Measurements from ENCODE around the gene EPHA2.
"Not testable (repeated sequence)": the region's sequence is repeated elsewhere in the genome, so short reads cannot be mapped to it uniquely, and the experiment has no call there.

The EPHA2 gene

DNA sequence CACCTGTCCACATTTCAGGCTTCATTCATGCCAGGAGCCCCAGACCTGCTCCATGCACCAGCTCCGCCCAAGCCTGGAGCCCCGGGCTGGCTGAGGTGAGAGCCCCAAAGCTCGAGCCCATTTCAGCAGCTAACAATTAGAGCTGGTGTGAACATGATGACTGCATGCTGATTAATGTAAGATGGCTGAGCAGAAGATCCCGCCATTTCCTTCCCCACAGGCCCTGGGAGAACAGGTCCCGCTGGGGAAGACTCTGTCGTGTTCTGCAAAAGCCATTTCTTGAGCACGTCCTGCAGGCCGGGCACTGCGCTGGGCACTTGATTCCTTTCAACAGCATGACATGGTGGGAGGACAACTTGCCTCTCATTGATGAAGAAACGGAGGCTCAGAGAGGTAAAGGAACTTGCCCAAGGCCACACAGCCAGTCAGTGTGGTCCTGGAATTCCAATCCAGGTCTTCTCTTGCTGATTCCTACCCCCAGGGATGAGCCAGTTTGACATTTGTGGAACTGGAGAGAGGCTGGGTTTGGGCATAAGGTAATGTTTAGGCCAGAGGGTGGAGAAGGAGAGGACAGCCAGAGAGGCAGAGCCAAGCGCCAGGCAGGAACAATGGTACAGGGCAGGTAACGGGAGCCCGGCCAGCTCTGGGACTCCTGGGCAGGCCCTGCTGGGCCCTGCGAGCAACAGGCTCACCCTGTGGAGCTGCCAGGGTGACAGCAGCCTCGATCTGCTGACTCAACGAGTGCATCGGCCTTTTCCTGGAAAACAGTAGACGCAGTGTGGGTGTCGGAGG is 28.1 kb upstream of the EPHA2 start:
- DNase-seq, result no peak

DNA sequence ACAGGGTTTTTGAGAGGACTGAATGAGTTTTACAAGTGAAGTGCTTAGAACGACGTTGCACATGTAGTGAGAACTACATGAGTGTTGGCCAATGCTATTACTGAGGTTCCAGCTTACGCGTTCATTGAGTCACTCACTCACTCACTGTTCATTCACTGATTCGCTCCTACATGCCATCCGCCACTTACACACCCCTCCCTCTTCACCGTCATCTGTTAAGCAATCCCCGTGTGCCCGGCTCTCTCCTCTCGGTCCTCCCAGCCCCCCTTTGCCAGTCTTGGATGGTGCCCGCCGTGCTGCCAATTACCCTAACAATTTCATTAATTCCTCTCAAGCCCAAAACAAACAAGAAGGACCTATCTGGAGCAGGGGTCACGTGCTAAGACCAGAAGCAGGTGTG is 27.3 kb upstream of the EPHA2 start:
- no peak for DNase-seq

DNA sequence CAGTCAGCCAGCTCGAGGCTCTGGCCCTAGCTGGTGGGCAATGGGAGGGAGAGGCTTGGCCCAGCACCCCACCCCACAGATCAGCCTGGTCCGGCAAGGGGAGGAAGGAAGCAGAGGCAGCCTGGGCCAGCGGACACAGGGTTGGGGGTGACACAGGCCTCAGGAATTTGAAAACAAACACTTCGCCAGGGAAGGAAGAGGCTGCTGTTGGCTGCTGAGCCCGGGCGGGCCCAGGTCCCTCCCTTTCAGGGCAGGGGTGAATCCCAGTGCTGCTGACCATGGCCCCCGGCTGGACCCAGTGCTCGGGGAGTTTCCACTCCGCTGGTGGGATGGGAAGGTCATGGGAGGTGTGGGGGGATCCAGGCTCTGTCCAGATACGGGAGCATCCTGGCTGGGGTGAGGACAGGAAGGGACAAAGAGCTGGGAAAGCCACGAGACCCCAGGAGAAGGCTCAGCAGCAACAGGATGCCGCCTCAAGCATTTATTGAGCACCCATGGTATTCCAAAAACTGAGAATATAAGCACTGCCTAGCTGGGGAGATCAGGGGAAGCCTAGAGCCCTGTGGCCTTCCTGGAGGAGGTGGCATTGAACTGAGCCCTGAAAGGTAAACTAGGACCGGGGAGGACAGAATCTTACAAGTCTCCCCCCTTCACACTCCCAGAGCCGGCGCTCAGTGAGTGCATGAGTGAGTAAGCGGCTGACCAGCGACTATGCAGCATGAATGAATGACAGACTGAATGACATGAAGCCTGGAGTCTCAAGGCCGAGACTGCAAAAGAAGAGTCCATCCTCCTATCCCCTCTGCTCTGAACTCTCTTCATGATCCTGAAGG is 26.2 kb upstream of the EPHA2 start:
- DNase-seq, result no peak

DNA sequence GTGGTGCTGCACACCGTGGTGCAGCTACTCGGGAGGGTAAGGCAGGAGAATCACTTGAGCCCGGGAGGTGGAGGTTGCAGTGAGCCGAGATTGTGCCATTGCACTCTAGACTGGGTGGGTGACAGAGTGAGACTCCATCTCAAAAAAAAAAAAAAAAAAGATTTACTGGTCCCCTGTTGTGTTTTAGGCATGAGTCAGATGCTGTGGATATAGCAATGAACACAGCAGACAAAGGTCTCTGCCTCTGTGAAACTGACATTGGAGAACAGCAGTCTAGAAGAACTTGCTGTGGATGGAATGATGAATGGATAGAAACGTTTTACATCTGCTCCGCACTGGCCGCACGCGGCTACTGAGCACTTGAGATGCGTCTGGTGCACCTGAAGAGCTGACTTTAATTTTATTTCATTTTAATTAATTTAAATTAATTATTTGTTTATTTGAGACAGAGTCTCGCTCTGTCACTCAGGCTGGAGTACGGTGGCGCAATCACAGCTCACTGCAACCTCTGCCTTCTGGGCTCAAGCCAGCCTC is 24.5 kb upstream of the EPHA2 start:
- DNase-seq, result no peak

DNA sequence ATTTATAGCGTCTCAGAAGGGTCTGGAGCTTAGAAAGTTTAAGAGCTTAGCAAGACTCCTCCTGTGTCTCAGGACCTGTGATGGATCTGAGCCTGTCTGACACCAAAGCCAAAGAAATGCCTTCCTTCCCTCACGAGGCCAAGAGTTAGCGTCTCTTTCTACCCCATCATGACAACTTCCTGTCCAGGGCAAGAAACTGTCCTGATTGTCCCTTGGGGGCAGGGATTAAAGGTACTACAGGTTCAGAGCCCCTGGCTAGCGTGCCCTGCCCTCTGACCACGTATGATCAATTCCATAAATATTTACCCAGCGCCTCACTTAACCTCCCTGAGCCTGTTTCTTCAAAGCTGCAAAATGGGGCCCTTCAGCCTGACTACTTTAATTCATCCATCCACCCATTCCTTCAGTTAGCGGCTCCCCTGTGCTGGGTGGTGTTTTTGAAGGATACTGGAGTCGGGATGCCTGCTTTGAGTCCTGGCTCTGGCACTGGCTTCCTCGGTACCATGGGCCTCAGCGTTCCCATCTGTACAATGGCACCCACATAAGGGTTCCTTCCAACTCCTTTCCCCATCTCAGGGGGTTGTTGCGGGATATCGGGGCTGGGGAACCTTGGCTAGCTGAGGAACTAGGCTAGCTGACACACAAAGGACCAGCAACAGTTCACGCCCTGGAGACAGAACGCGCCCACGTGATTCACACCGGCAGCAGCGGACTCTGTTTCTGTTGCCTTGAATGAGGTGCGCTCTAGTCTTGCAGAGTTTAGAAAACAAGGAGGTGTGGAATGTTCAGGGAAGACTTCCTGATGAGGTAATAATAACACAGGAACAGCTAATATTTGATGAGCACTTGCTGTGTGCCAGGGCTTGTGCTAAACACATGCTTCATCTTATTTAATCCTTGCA is 23.0 kb upstream of the EPHA2 start:
- no peak for DNase-seq

DNA sequence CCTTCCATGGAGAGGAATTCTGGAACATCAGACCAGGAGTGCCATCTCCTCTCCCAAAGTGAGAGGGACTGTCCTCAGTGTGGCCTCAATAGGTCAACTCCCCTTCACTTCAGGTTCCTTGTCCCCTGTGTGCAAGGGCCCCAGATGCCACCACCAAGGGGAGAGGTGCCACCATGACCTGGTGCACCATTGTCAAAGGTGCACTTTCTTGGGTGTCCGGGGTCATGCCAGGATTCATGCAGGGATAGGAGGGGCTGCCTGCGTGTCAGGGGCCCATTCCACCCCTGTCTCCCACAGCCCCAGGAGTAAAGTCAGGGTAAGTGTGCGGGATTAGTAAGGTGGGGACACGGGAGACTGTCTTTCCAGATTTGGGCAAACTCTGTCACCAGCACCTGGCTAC is 21.4 kb upstream of the EPHA2 start:
- no peak for DNase-seq

DNA sequence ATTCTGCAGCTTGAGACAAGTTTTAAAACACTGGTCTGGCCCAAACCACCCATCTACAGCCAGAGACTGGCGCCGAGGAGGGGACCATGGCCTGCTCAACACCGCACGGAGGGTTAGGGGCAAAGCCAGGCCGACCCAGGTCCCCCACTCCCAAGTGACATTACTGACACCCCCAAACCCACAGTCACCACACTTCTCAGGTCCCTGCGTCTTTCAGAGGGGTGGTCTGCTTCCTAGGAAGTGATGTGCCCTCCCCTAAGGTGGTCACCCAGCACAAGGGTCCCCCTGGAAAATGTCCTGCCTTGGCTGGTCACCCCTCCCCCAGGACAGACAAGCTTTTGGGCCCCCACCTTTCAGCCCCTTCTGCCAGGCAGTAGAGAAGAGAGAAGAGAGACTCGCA is 20.8 kb upstream of the EPHA2 start:
- DNase-seq, result no peak

DNA sequence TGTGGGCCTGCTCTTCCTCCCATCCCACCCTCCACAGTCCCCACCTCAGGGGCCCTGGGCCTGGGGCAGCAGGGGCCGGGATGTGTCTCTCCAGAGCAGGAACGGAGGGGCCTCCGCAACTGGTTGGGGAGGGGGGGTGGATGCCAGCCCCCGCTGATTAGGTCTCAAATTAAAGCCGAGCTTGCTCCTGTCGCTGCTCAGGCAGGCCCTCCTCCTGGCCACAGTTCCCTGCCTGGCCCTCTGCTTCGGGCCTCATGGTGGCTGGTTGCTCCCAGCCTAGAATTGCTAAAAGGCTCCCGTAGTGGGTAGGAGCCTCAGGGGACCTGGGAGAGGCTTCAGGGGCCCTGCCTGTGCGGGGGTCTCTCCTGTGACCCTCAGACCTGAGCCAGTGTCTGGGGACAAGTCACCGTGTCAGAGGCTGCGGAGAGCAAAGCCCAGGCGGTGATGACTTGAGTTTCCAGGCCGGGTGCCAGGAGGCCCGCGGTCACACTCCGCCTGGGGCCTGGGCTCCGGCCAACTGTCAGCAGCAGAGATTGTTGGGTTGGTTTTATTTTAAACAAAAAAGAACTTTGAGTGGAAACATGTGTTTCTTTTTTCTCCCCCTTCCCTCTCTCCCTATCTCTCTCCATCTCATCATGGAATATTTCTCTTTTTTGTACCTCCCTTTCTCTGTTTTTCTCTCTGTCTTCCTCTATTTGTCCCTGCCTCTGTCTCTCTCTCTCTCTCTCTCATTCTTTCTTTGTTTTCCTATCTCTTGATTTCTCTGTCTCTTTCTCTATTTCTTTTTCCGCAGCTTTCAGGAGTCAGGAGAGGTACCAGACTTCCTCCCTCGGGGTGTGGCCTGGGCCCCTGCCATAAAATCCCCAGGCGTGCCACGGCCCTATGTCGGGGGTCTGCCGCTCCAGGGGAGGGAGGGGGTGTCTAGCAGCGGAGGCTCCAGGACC is 20.0 kb upstream of the EPHA2 start:
- DNase-seq, result no peak

DNA sequence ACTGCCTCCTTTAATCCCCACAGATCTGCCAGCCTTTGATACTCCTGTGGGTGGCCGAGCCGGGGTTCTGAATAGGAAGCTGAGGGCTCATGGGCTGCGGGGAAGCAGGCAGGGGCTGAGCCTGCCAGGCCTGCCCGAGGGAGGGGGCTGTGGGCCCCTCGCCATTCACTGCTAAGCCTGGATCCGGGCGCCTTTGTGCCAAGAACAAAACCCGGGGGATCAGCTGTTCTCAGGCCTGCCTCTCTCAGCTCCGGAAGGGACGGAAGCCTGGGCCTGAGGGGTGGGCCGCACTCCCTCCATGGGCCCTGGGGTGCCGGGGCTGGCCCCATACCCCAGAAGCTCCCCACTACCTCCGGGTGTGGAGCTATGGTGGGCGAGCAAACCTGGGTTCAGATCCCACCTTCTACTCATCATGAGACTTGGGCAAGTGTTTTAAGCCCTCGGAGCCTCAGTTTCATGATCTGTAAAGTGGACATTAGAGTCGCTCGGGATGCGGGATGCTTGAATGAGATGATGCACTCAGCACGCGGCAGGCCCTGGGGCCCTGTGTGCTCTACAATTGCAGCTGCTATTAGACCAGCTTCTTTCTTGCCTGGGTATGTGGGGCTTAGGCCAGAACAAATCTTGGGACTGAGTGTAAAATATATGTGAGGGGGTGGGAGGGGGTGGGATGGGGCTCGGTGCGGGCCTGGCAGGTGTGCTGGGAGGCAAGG is 19.2 kb upstream of the EPHA2 start:
- DNase-seq, result no peak

DNA sequence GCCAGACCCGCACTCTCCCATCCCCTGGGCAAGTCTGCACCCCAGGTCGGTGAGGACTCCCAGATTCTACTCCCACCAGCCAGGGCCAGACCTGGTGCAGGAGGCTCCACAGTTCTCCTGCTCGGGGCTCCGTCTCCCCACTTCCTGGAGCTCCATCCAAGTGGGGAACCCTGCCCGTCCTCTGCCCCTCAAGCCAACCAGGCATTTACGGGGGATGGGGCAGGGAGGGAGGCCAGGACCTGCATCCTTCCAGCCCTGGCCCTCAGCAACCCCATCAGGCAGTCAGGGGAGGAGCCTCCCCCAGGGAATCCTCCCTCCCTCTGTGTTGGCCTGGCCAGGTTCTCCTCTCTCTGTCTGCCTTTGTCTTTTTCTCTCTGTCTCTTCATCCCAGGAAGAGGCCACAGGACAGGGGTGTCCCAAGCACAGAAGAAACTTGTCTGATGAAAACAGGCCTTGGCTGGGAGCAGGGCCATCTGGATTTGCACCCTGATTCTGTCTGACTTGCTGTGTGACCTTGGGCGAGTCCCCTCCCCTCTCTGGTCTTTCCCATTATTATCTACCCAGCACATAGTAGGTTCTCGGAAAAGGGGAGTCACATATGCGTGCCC is 18.5 kb upstream of the EPHA2 start:
- no peak for DNase-seq

DNA sequence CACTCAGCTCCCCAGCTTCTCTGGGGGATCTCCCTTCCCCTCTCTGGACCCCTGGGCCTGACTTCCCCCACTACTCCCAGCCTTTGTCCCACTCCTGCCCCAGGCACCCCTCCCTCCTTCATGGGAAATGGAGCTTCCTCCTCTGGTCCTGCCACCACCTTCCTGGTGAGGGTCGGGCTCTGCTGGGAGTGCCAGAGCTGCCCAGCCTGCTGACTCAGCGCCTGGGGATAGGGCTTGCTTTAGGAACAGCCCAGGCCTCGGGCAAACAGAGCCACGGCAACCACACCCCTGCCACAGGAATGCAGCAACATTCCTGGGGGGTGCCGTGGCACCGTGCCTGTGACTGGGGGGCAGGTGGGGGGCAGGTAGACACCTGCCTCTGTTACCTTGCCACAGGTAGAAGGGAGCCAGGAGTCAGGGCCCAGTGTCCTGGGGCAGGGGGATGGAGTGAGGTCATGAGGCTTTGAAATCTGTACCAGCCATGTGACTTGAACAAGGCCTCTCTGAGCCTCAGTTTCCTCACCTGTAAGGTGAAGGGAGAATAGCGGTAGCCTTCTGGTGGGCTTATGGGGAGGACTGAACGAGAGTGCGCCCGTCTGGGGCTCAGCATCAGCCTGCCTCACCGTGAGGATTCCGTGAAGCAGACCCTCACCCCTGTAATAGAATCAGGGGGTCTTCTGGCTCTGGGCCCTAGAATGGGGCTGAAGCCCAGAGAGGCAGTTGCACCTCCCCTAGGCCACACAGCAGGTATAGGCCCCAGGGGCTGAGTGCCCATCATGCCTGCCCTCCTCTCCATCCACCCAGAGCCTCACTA is 17.8 kb upstream of the EPHA2 start:
- no peak for DNase-seq

DNA sequence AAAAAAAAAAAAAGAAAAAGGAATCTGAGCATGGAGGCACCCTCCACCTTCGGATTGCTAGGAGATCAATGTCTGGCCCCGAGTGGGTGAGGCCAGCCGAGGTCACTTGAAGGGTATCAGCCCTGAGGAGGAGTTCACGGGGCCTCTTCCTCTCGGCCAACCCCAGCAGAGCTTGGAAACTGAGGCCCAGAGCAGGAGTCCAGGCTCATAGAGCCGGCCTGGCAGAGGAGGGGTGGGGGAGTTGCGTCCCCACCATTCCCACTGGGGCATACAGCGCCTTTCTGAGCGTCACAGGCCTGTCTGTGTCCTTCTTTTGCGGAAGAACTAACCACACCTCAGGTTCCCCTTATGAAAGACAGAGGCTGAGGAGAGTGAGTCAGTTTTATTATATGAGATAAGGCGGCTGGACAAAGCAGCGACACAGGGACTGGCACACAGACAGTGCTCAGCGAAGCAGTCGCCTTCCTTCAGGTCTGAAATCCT is 17.1 kb upstream of the EPHA2 start:
- DNase-seq, result no peak

DNA sequence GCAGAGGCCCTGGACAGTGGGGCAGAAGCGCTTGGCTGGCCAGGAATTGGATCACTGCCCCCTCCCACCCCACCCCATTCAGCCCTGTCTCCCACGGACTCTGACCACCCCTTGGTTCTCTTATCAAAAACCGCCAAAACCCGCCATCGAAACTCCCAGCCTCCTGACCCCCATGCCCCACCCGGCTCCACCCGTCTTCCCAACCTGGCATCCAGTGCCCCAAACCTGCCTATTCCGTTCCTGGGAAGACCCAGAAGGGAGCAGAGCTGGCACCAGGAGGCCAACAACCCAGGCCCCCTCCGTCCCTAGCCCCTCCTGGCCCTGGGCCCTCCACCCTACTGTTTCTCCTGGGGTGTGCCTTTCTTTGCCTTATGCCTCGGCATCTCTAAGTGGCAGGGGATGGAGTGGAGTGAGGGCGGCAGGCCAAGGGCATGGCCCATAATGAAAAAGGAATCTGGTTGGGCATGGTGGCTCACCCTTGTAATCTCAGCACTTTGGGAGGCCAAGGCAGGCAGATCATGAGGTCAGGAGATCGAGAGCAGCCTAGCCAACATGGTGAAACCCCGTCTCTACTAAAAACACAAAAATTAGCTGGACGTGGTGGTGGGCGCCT is 16.5 kb upstream of the EPHA2 start:
- no peak for DNase-seq

DNA sequence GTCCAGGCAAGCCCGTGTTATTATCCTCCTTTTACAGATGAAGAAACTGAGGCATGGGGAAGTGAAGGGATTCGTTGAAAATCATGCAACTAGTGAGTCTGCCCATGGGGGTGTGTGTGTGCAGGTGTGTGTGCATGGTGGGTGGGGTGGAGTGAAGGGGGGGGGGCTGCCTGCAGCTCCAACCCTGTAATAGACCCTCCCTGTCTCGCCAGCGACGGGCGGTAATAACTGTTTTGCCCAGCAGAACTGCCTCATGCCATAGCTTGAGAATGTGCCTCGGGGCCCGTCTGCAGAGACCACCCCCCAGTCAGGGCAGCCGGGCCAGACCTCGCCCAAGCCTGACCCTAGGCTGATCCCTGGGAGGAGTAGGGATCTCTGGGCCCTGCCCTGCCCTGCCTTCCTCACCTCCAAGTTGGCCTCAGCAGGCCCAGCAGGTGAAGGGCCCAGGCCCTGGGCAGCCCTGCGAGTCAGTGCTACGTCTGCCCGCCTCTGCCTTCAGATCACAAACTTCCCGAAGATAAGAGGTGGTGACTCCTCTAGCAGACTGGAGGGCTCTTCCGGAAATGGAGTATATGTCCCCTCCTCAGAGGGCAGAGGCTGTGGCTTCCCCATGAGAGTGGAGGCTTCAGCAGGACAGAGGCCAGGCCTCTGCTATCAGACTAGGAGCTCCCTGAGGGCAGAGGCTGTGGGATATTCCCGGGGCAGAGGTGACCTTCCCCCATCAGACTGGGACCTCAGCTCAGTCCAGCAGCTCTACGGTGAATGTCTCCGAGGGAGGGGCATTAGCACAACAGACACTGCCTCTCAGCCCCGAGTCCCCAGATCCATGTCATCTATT is 15.7 kb upstream of the EPHA2 start:
- DNase-seq, result no peak

DNA sequence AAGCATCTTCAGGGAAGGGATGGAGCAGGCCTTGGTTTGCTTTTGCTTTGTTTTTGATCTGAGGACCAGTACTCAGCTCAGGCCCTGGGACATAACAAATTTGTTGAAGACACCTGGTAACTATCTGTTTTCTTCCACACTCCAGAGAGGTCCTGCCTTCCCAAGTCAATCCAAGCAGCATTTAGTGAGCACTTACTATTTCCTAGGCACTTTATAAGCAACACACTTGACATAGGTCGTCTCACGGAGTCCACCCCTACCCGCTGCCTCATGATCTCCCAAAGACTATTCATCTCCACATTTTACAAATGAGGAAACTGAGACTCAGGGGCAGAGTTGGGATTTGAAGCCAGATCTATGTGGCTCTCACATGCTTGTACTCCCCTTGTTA is 14.4 kb upstream of the EPHA2 start:
- DNase-seq, result no peak

DNA sequence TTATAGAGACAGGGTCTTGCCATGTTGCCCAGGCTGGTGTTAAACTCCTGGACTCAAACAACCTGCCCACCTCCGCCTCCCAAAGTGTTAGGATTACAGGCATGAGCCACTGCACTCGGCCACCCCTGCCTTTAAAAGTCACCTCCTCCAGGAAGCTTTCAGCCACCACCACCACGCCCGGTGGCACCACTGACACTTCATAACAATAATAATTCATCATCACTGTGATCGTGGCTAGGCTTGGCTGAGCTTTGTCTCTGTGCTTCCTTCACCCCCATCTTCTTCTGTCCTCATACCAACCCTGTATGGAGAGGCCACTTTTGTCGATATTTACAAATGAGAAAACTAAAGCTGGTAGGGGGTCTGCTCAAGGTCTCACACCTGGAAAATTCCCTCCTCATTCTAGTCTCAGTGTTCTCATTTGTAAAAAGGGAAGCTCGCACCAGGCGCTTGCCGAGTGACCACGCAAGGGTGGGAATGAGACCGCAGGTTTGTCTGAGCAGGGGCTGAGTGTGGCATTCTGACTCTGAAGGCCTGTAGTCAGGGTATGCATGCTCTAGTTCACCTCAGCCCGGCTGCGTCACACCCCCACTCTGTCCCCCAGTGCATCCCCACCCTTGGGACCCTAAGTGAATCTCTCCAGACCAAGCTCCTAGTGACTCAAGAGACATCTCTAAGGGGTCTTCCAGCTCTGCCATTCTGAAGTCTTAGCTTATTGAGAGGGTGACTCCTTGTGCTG is 12.9 kb upstream of the EPHA2 start:
- no peak for DNase-seq

DNA sequence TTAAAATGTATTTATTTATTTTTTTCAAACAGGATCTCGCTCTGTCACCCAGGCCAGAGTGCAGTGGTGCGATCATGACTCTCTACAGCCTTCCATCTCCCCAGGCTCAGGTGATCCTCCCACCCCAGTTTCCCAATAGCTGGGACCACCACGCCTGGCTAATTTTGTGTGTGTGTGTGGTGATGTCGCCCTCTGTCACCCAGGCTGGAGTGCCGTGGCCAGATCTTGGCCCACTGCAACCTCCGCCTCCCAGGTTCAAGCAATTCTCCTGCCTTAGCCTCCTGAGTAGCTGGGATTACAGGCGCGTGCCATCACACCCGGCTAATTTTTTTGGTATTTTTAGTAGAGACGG is 12.3 kb upstream of the EPHA2 start:
- not testable (repeated sequence) for DNase-seq
